Psoas muscle (tissue), 8 donors: ENCODE measurements around the gene GRIPAP1. TPM values are rescaled to one million over a fixed set of nuclear protein-coding genes. Genes with fewer than 3 reads are reported as not detected.

ENCODE experiments used
- ATAC-seq, 4 donors: fragments of 200-7000 bp; cut with Tn5 transposase; one replicate each; pipeline ENCODE4 v1.9.1; 2020; ENCODE audit warnings: moderate library complexity in 3 of 4, mild to moderate bottlenecking in 2 of 4
- DNase-seq, 2 donors: peaks; one replicate each; pipeline ENCODE4 v3.0.0-alpha.2; 2020
- H3K27ac ChIP-seq: fragments of 200-600 bp; one replicate; pipeline ENCODE4 v1.8.0; 2022
- H3K27me3 ChIP-seq, 3 donors: fragments of 200-600 bp in 1 of 3; one replicate each; pipeline versions ENCODE4 v1.6.1 to v1.8.0; 2013 to 2022; ENCODE audit warnings: low read length in 2 of 3, mild to moderate bottlenecking in 2 of 3, moderate library complexity in 1 of 3; ENCODE audit not compliant: insufficient read depth in 3 of 3
- H3K36me3 ChIP-seq, 2 donors: fragments of 200-600 bp in 1 of 2; one replicate each; pipeline versions ENCODE4 v1.6.1 to v1.8.0; 2013 to 2022; ENCODE audit warnings: low read depth in 1 of 2, mild to moderate bottlenecking in 1 of 2, moderate library complexity in 1 of 2; ENCODE audit not compliant: insufficient read depth in 1 of 2
- H3K4me1 ChIP-seq: fragments of 200-600 bp; one replicate; pipeline ENCODE4 v1.8.0; 2022
- H3K4me3 ChIP-seq: fragments of 200-600 bp; one replicate; pipeline ENCODE4 v1.8.0; 2022; ENCODE audit warnings: mild to moderate bottlenecking
- H3K9me3 ChIP-seq: fragments of 200-600 bp; one replicate; pipeline ENCODE4 v1.8.0; 2022
- CTCF ChIP-seq: fragments of 200-600 bp; IDR thresholded peaks from one replicate; pipeline ENCODE4 v1.8.0; 2022; ENCODE audit warnings: antibody characterized with exemption
- WGBS, 3 donors: extraction: QIAGEN DNeasy Blood & Tissue Kit; methylation state at CpG; one replicate each; pipeline versions ENCODE4 v1.1.6 to v1.1.7; 2013; 5-methylcytosine and 5-hydroxymethylcytosine counted together
- intact Hi-C, 2 donors: fragments of 100-400 bp; cut with DNase I; formaldehyde crosslinking; loops; one replicate each; pipeline versions ENCODE4 v1.11.0 to v1.14.2; 2022
- polyA plus RNA-seq, 3 donors: library from polyadenylated mRNA; stranded (reverse); fragments of 200-250 nt; gene quantifications; one replicate each; pipeline ENCODE4 v1.2.3, GENCODE V29; 2013
- total RNA-seq, 4 donors: library from RNA; stranded (reverse); fragmentation: NEBNext Ultra II Directional in 2 of 4; extraction: Animal tissue kit (Norgen Biotek cat#: 25700) in 2 of 4; gene quantifications; one replicate each; pipeline versions ENCODE4 v1.2.1 to v1.2.4, GENCODE V29; 2021 to 2023
- donor health status: healthy with polysubstance abuse.
- donor health status: DM: no; HTN: no; CAD: no; lungs with moderate emphysema.
- donor health status: Bipolar disorder and iron deficiency.
- donor health status: healthy.
- donor health status: DM: yes; HTN: yes; CAD: no.
- donor health status: DM: no; HTN: no; CAD: no.
- donor health status: DM: no; HTN: no; CAD: no.
- donor health status: DM: yes; HTN: yes; CAD: no.

GRIPAP1 gene
- total and polyA plus RNA-seq, 7 donors = 12.6 to 23.6 (median 16.7) TPM

GRCh38 chrX:48938721-48939425, 63.2 kb downstream of the GRIPAP1 start:
- intact Hi-C loops = no loop called here
- 31 to 54% methylated on average over 1 of the region's 1 CpG; no CpG with 5 or more reads in 1 of the 3 donors for WGBS, 3 donors
- no peak overlapping the region for H3K27ac ChIP-seq
- H3K4me1 ChIP-seq = peaks cover 6% of the 10 kb centered on the region
- TF ChIP-seq CTCF = no peak
- no peaks in the 10 kb centered on the region for H3K9me3 ChIP-seq
- H3K27me3 ChIP-seq = no peaks in the 10 kb centered on the region
- ATAC-seq (no peak), DNase-seq (no peak)
- peaks cover 7 to 28% of the 10 kb centered on the region in 2 donors for H3K36me3 ChIP-seq
- H3K4me3 ChIP-seq = no peak overlapping the region

GRCh38 chrX:48937054-48937907, 64.8 kb downstream of the GRIPAP1 start:
- no peaks in the 10 kb centered on the region for H3K27me3 ChIP-seq
- no peak overlapping the region for H3K4me3 ChIP-seq
- peaks cover 3 to 28% of the 10 kb centered on the region in 2 donors for H3K36me3 ChIP-seq
- no peak overlapping the region for H3K27ac ChIP-seq
- DNase-seq (peak; percentile 24 to 68), ATAC-seq (peak in 3 of 4 donors; percentile 12 to 35 (median 28))
- no peaks in the 10 kb centered on the region for H3K9me3 ChIP-seq
- intact Hi-C loops = no loop called here
- WGBS, 3 donors = 50 to 73% (median 56%) methylated on average over 9 of the region's 9 CpGs
- H3K4me1 ChIP-seq = peaks cover 6% of the 10 kb centered on the region
- TF ChIP-seq CTCF = no peak

GRCh38 chrX:48936429-48937053, 65.5 kb downstream of the GRIPAP1 start:
- H3K36me3 ChIP-seq = peaks cover 3 to 35% of the 10 kb centered on the region in 2 donors
- intact Hi-C loops = no loop called here
- peaks cover 6% of the 10 kb centered on the region for H3K4me1 ChIP-seq
- no peak for TF ChIP-seq CTCF
- H3K4me3 ChIP-seq = no peak overlapping the region
- no peak overlapping the region for H3K27ac ChIP-seq
- 88 to 93% (median 89%) methylated on average over 8 of the region's 8 CpGs for WGBS, 3 donors
- H3K27me3 ChIP-seq = no peaks in the 10 kb centered on the region
- ATAC-seq = no peak
- DNase-seq = no peak
- no peaks in the 10 kb centered on the region for H3K9me3 ChIP-seq

- no peaks in the 10 kb centered on the region for H3K9me3 ChIP-seq
- DNase-seq = no peak
- H3K4me1 ChIP-seq = peaks cover 6% of the 10 kb centered on the region
- no peak for ATAC-seq
- H3K27me3 ChIP-seq = no peaks in the 10 kb centered on the region
- H3K27ac ChIP-seq = no peak overlapping the region
- H3K4me3 ChIP-seq = no peak overlapping the region
- no peak for TF ChIP-seq CTCF
- peaks cover 3 to 46% of the 10 kb centered on the region in 2 donors for H3K36me3 ChIP-seq
- WGBS, 3 donors = 95 to 100% (median 95%) methylated on average over 1 of the region's 1 CpG
- intact Hi-C loops = no loop called here
Observed at GRCh38 chrX:48935301-48935670, 66.8 kb downstream of the GRIPAP1 start.
